GM23338 (cell line): Measurements from ENCODE around the gene SOD3.

ENCODE experiments used
- CREB1 ChIP-seq: fragments of 250-450 bp; sonication (Bioruptor Pico); IDR thresholded peaks from 2 replicates; pipeline ENCODE4 v1.5.0; 2020; ENCODE audit warnings: low read depth, mild to moderate bottlenecking, moderate library complexity
- EZH2 ChIP-seq: fragments of 200-600 bp; sonication (generic); IDR thresholded peaks from one replicate; pipeline ENCODE4 v1.8.0; 2017; ENCODE audit warnings: antibody characterized with exemption, mild to moderate bottlenecking, low read depth; ENCODE audit not compliant: unreplicated experiment
- EZH2phosphoT487 ChIP-seq: fragments of 200-600 bp; sonication (generic); IDR thresholded peaks from one replicate; pipeline ENCODE4 v1.8.1; 2018; ENCODE audit warnings: antibody characterized with exemption; ENCODE audit not compliant: unreplicated experiment
- JUNB ChIP-seq: IDR thresholded peaks from one replicate; pipeline ENCODE4 v1.6.1; 2016; ENCODE audit warnings: antibody characterized with exemption; ENCODE audit not compliant: unreplicated experiment
- NANOG ChIP-seq: IDR thresholded peaks from 2 replicates; pipeline ENCODE4 v1.6.1; 2016; ENCODE audit warnings: antibody characterized with exemption, borderline replicate concordance
- POLR2AphosphoS5 ChIP-seq: IDR thresholded peaks from 2 replicates; pipeline ENCODE4 v1.6.1; 2016; ENCODE audit warnings: antibody characterized with exemption, low read depth
- STAT1 ChIP-seq: IDR thresholded peaks from one replicate; pipeline ENCODE4 v1.6.1; 2016; ENCODE audit warnings: antibody characterized with exemption; ENCODE audit not compliant: unreplicated experiment
- ZNF114 ChIP-seq: fragments of 250-450 bp; sonication (Bioruptor Pico); IDR thresholded peaks from 2 replicates; pipeline ENCODE4 v1.5.0; 2020; ENCODE audit warnings: mild to moderate bottlenecking, moderate library complexity
- ZNF331 ChIP-seq: fragments of 250-450 bp; sonication (Bioruptor Pico); IDR thresholded peaks from 2 replicates; pipeline ENCODE4 v1.5.0; 2020; ENCODE audit warnings: low read depth, mild to moderate bottlenecking, moderate library complexity
- TF ChIP-seq, protein P1 (sequence below), 2 experiments: fragments of 200-600 bp in 1 of 2; sonication (generic) in 1 of 2; conservative IDR thresholded peaks; 2 replicates each; pipeline versions ENCODE4 v1.5.1 to v1.6.1; 2016 to 2017; ENCODE audit warnings: antibody characterized with exemption in 2 of 2, low read depth in 2 of 2, mild to moderate bottlenecking in 2 of 2, moderate library complexity in 1 of 2
- TF ChIP-seq, protein P2 (sequence below): IDR thresholded peaks from 2 replicates; pipeline ENCODE4 v1.6.1; 2016; ENCODE audit warnings: antibody characterized with exemption
- TF ChIP-seq, protein P3 (sequence below): IDR thresholded peaks from one replicate; pipeline ENCODE4 v1.6.1; 2018; ENCODE audit warnings: antibody characterized with exemption; ENCODE audit not compliant: unreplicated experiment
- TF ChIP-seq, protein P4 (sequence below): fragments of 250-450 bp; sonication (Bioruptor Pico); IDR thresholded peaks from 2 replicates; pipeline ENCODE4 v1.5.0; 2020; ENCODE audit warnings: mild to moderate bottlenecking, moderate library complexity

DNA sequence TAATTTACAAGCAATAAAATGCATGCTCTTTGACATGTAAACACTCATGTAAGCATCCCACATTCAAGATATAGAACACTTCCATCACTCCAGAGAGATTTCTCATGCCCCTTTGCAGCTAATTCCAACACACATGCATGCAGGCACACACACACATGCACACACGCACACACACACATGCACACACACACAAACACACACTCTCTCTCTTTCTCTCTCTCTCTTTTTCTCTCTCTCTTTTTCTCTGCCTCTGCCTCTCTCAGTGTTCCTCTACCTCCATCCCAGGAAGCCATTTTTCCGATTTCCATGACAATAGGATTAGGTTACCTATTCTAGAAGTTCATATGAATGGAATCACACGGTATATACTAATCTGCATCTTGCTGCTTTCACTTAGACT is 11.9 kb upstream of the SOD3 start:
- TF ChIP-seq, protein P1, sequence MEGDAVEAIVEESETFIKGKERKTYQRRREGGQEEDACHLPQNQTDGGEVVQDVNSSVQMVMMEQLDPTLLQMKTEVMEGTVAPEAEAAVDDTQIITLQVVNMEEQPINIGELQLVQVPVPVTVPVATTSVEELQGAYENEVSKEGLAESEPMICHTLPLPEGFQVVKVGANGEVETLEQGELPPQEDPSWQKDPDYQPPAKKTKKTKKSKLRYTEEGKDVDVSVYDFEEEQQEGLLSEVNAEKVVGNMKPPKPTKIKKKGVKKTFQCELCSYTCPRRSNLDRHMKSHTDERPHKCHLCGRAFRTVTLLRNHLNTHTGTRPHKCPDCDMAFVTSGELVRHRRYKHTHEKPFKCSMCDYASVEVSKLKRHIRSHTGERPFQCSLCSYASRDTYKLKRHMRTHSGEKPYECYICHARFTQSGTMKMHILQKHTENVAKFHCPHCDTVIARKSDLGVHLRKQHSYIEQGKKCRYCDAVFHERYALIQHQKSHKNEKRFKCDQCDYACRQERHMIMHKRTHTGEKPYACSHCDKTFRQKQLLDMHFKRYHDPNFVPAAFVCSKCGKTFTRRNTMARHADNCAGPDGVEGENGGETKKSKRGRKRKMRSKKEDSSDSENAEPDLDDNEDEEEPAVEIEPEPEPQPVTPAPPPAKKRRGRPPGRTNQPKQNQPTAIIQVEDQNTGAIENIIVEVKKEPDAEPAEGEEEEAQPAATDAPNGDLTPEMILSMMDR (conservative IDR thresholded peaks at IDR 0.05; ENCODE audit: low read depth in 2 of 2) = no peak
- no peak for TF ChIP-seq POLR2AphosphoS5
- TF ChIP-seq CREB1 (CRISPR knock-in tag) = no peak
- TF ChIP-seq EZH2 = no peak
- TF ChIP-seq, protein P2, sequence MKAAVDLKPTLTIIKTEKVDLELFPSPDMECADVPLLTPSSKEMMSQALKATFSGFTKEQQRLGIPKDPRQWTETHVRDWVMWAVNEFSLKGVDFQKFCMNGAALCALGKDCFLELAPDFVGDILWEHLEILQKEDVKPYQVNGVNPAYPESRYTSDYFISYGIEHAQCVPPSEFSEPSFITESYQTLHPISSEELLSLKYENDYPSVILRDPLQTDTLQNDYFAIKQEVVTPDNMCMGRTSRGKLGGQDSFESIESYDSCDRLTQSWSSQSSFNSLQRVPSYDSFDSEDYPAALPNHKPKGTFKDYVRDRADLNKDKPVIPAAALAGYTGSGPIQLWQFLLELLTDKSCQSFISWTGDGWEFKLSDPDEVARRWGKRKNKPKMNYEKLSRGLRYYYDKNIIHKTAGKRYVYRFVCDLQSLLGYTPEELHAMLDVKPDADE = no peak
- TF ChIP-seq JUNB = no peak
- no peak for TF ChIP-seq STAT1
- TF ChIP-seq, protein P3, sequence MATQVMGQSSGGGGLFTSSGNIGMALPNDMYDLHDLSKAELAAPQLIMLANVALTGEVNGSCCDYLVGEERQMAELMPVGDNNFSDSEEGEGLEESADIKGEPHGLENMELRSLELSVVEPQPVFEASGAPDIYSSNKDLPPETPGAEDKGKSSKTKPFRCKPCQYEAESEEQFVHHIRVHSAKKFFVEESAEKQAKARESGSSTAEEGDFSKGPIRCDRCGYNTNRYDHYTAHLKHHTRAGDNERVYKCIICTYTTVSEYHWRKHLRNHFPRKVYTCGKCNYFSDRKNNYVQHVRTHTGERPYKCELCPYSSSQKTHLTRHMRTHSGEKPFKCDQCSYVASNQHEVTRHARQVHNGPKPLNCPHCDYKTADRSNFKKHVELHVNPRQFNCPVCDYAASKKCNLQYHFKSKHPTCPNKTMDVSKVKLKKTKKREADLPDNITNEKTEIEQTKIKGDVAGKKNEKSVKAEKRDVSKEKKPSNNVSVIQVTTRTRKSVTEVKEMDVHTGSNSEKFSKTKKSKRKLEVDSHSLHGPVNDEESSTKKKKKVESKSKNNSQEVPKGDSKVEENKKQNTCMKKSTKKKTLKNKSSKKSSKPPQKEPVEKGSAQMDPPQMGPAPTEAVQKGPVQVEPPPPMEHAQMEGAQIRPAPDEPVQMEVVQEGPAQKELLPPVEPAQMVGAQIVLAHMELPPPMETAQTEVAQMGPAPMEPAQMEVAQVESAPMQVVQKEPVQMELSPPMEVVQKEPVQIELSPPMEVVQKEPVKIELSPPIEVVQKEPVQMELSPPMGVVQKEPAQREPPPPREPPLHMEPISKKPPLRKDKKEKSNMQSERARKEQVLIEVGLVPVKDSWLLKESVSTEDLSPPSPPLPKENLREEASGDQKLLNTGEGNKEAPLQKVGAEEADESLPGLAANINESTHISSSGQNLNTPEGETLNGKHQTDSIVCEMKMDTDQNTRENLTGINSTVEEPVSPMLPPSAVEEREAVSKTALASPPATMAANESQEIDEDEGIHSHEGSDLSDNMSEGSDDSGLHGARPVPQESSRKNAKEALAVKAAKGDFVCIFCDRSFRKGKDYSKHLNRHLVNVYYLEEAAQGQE = no peak
- TF ChIP-seq EZH2phosphoT487 = no peak
- no peak for TF ChIP-seq NANOG
- no peak for TF ChIP-seq ZNF114 (CRISPR knock-in tag)
- TF ChIP-seq ZNF331 = no peak
- TF ChIP-seq, protein P4, sequence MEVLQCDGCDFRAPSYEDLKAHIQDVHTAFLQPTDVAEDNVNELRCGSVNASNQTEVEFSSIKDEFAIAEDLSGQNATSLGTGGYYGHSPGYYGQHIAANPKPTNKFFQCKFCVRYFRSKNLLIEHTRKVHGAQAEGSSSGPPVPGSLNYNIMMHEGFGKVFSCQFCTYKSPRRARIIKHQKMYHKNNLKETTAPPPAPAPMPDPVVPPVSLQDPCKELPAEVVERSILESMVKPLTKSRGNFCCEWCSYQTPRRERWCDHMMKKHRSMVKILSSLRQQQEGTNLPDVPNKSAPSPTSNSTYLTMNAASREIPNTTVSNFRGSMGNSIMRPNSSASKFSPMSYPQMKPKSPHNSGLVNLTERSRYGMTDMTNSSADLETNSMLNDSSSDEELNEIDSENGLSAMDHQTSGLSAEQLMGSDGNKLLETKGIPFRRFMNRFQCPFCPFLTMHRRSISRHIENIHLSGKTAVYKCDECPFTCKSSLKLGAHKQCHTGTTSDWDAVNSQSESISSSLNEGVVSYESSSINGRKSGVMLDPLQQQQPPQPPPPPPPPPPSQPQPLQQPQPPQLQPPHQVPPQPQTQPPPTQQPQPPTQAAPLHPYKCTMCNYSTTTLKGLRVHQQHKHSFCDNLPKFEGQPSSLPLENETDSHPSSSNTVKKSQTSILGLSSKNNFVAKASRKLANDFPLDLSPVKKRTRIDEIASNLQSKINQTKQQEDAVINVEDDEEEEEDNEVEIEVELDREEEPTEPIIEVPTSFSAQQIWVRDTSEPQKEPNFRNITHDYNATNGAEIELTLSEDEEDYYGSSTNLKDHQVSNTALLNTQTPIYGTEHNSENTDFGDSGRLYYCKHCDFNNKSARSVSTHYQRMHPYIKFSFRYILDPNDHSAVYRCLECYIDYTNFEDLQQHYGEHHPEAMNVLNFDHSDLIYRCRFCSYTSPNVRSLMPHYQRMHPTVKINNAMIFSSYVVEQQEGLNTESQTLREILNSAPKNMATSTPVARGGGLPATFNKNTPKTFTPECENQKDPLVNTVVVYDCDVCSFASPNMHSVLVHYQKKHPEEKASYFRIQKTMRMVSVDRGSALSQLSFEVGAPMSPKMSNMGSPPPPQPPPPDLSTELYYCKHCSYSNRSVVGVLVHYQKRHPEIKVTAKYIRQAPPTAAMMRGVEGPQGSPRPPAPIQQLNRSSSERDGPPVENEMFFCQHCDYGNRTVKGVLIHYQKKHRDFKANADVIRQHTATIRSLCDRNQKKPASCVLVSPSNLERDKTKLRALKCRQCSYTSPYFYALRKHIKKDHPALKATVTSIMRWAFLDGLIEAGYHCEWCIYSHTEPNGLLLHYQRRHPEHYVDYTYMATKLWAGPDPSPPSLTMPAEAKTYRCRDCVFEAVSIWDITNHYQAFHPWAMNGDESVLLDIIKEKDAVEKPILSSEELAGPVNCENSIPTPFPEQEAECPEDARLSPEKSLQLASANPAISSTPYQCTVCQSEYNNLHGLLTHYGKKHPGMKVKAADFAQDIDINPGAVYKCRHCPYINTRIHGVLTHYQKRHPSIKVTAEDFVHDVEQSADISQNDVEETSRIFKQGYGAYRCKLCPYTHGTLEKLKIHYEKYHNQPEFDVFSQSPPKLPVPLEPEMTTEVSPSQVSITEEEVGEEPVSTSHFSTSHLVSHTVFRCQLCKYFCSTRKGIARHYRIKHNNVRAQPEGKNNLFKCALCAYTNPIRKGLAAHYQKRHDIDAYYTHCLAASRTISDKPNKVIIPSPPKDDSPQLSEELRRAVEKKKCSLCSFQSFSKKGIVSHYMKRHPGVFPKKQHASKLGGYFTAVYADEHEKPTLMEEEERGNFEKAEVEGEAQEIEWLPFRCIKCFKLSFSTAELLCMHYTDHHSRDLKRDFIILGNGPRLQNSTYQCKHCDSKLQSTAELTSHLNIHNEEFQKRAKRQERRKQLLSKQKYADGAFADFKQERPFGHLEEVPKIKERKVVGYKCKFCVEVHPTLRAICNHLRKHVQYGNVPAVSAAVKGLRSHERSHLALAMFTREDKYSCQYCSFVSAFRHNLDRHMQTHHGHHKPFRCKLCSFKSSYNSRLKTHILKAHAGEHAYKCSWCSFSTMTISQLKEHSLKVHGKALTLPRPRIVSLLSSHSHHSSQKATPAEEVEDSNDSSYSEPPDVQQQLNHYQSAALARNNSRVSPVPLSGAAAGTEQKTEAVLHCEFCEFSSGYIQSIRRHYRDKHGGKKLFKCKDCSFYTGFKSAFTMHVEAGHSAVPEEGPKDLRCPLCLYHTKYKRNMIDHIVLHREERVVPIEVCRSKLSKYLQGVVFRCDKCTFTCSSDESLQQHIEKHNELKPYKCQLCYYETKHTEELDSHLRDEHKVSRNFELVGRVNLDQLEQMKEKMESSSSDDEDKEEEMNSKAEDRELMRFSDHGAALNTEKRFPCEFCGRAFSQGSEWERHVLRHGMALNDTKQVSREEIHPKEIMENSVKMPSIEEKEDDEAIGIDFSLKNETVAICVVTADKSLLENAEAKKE (CRISPR knock-in tag) = no peak
